NCI-H2171 (cell line): ENCODE data around the gene MEIS2.

ENCODE experiments used
- DNase-seq: peaks from one replicate; lab custom pipeline; 2025; lab: John Stamatoyannopoulos, UW

Gene MEIS2

DNA sequence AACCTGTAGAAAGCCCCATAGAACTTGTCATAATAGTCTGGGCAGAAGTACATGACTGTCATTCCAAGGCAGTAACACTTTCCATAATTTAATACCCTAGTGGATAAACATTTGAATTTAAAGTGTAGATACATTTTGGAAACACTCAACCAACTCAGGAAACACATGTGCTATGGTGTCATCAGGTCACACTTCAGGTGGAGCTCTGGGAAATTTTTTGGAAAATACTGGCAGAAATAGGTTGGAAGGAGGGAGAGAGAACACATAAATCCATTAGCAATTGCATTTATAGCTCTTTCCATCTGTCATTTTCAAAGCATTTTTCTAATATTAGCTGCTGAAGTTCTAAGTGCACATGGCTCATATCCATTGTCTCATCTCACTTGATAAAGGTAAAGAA lies 135.7 kb downstream of the MEIS2 start:
- no peak for DNase-seq

DNA sequence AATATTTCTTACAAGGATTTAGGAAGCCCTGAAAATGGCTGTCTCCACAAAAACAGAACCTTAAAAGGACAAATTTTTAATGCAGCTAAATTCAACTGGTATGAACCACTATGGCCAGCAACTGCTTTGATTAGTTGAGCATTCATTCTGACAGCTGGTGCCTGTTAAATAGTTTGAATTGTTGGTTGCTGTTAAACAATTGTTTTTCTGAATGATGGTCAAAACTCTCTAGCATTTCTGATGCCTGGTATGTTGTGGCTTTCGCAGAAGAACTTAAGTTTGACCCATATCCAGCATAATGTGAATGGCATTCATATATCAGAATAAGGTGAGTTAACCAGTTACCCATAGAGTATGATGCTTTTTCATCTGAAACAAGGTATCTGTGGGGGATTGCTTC lies 138.4 kb downstream of the MEIS2 start:
- DNase-seq = no peak

DNA sequence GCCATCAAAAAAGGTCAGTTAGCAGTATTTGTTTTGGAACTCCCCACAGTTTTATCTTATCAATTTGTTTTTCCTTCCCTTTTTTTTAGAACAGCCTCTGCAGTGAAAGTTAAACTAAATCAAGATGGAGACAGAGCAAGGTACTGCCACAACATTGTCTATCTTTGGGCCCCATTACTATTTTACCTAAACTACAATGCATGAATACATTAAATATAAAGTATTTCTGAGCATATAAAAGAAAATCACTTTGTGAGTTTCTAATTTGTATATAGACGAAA lies 139.5 kb downstream of the MEIS2 start:
- no peak for DNase-seq

DNA sequence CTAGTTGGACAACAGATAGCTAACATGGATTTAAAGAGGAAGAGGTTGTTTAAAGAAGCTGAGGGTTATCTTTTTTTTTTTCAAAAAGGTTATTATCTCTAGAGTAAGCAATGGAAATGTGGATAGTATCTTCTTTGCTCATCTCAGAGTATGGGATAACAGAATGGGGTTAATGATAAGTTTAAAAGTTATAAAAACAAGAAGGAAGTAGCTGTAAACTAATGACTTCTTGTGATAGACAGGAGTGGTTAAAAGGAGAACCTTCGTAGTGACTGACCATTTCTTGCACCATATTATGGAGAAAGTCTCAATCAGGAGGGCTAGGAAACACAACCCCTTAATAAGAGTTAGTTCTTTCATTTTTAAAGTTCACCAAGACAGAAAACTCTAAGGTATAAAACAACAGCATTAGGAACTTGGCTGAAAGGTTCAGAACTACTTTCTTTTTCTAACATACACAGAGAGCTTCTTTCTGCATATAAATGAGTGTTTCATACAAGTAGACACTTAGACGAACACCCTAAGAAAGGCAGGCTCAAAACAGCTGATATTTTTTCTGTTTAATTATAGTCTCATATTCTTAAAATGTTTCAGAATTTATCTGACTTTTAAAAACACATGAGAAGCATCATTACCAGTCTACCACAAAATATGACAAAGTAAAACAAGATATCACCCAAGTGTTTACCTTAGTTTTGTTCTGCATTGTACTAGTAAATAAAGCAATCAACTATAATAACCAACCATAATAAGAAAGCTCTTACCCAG lies 140.0 kb downstream of the MEIS2 start:
- DNase-seq = no peak

DNA sequence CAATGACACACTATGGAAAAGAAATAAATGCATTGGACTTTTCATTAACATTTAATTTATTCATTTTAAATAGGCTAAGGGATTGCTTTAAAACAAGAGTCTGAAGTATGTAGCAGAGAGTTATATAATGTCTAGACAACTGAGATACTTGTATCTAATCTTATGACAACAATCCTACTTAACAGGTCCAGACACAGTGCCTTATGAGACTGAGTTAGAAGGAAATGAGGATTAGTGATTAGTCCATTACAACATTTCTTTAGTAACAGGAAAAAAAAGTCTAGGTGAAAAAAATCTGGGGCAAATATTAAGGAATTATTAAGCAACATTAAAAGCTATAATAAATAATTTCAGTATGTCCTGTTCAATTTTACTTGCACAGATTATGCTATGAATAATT lies 140.6 kb downstream of the MEIS2 start:
- no peak for DNase-seq

DNA sequence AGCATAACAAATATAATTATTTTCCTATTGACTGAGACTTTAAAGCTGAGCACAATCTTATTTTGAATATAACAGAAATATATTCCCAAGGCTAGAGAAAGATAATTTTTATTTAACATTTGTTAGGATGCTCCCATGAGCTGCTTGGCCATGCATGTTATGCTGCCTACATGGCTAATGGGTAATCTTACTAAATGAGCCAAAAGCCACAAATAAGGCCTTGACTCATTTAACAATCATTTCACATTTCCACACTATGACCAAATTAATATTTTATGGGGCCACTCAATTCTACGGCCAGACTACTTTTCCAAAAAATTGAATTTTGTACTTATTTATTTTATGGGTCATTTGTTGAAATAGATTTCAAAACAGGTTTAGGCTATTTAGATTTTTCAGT lies 141.7 kb downstream of the MEIS2 start:
- no peak for DNase-seq

DNA sequence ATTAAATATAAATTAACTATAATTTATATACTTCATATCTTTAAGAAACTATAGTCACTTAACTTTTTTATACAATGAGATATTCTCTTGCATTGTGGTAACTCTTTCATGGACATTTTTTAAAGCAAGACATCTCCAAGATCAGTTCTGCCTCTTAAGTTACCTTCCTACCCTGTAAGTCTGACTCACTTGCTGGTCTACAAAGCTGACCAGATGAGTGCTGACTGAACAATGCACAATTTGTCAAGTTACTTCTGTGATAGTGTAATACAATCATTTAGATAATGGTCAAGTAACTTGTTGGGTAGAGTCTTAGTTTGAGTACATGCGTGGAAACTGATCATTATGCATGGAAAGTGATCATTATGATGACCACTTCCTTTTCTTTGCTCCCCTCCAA lies 145.9 kb downstream of the MEIS2 start:
- no peak for DNase-seq

DNA sequence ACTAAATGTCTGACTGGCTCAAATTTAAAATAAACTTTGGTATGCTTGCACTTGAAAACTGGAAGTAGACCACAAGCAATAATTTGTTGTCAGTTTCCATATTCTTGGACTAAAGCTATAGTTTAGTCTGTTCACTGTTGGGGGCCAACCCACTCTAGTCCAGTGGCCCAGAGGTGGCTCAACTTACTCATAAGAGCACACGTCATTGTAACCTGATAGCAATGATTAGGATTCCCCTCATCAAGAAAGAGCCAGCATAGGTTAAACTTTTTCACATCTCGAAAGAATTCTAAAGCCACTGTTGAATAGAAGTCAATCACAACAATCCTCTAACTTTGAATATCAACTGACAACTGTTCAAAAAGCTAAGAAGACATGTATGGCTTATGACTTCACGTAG lies 147.0 kb downstream of the MEIS2 start:
- no peak for DNase-seq

DNA sequence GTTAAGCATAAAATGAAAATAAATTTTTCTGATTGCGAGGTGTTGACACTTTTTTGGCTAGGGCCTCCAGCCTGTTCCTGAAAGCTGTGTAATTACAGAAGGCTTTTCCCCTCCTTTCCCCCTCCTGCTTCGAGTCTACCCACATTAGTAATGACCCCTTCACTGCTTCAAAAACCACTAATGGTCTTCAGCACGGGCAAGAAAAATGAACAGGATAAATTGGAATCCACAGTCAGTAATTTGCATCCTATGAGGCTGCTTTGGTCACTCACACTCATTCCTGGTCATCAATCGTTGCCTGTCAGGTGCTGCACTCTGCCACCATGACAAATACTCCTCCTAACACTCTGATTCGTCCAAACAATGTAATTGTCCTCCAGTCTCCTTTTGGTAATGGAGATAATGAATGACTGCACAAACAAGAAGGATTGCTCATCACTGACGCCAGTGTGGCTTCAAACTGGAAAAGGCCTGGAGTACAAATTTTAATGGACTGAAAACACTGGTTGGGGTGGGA lies 148.6 kb downstream of the MEIS2 start:
- DNase-seq = no peak

DNA sequence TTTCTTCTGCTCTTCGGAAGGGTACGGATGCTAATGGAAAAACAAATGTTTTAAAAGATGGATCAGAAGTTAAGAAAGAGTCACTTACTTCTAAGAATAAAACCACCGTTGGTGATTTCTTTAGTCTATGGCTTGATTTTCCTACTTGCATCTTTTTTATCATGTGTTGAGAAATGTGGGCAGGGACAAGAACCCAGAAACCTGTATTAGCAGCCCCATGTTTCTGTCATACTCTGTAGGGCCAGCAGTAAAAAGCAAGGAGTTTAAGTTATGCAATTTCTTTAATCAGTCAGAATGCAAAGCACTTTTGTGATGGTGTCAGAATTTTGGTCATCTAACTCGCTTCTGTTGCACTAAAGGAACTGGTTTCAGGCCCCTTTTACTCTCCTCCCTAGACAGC lies 150.0 kb downstream of the MEIS2 start:
- no peak for DNase-seq

DNA sequence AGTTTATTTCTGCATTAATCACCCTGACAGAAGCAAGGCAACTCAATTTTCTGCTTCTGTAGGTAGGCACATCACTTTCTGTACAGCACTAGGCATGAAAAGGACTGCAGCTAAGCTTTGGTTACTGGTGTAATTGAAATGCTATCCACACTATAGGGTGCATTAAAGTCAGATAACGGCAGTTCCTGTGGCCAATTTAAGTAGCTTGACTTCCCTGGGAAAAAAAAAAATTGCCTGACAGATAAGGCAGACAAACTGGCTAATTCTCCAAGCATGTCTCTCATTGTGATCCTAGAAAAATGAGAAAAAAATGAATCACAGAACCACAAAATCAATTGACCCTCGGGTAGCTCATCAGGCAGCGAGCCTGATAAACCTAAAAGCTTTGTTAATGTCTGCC lies 151.4 kb downstream of the MEIS2 start:
- DNase-seq = no peak

DNA sequence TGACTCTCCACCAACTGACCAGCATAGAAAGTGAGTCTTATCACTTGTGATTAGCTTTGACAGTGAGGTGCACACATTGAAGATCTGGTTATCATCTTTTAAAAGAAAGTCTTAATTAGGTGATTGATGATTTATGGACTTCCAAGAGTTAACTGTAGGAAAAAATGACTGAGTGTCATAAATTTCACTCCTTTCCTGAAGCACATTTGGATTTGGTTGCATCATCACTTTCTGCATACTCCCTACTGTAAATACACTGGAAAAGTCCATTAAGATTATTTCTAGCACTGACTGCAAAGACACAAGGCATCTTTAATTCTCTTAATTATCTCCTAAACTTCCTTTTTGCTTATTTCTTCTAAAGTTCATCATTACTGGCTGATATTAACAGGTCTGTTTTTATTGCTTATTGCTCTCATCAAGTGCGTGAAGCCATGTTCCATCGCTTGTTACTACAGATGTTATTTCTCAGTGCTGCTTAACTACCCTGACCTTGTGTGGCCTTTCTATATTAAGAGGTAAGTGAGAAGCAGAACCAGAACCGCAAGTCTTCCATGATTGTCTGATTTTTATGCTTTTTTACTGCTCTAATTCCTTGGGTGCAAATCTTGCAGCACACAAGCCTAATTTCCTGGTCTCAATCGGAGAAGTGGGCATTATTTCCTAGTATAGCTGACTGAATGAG lies 153.2 kb downstream of the MEIS2 start:
- DNase-seq = no peak

DNA sequence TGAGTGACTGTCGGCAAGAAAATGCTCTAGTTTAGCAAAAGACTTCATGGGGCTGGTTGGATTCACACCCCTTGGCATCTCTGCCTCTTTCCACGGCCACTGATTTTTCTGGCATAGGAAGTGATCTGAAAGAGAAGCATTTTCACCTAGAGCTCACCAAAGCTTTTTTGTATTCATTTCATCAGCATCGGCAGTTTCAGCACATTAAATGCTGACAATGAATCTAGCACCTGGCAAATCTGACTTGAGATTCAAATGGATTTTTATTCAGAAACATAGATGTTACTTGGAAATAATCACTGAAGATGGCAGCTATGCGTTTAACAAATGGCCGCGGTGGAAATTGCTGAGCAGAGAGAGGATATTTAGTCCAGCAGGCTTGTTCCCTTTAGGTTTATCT lies 155.9 kb downstream of the MEIS2 start:
- DNase-seq = no peak

DNA sequence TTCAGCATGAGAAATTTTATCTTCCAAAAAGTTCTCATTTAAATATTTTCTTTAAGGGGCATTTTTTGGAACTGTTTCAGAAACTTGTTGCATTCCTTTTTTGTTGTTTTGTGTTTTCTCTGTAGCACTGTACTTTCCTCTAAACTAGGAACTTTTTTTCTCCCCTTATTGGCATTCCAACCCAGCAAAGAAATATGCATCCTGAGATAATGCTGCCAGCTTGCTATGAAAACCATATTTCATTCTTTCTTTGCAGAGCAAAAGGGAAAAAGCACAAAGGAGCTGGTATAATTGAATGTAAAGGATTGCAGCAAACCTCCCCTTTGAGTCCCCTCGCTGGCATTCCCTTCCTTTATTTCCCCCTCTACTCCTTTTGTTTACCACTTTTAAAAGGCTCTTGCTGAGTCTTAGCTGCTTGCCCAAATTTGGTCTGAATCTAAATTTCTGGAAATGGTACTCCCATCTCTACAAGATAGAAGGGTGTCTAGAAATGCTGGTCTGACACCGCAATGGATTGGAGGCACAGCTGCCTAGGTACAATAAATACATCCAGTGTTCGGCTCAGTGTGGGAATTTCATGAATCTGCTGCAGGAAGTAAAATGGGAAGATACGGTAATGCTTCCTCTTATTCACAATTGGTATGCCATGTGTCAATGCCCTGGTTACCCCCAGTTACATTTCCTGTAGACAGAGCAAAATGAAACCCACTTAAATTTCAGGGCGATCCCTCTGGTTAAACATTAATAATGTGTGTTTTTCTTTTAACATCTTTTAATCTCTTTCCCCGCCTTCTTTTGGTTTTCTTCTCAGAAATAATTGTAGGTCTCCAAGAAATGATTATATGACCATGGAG lies 156.6 kb downstream of the MEIS2 start:
- DNase-seq = no peak

DNA sequence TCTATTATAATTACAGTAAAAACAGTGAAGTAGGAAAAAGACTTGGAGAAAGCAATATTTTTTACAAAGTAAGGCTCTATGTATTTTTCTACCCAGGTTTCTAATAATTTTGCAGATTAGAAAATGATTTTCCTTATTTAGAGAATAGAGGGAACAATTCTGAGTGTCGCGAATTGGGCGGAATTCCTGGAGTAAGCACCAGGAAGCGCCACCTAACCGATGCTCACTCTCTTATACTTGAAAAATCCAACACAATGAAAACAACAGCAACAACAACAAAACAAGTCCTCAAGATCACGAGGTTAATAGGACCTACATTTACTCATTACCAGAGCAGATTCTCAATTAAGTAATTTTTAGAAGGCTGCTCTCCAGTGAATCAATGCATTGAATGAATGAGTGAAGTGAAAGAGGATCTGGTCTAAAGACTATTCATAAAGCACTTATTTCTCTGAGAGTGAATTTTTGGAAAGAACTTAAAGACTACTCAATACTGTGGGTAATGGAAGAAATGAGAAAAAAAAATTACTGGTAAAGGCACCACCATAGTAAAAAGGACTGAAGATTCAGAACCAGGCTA lies 158.0 kb downstream of the MEIS2 start:
- no peak for DNase-seq

DNA sequence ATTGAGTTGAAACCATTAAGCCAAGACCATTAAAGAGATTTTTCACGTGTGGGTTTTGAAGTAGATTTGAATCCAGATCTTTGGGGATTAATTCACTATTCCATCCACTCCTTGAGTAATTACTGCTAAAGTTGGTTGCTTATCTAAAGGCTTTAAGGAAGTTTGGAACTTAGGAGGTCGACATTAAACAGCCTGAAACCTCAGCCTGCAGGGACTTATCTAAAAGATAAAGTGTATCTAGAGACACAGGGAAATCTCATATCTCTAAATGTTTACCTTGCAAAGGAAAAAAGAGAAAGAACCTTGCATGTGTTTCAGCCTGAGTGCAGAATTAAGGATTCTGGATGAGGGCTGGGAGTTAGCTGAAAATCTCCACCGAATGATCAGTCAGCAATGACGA lies 158.6 kb downstream of the MEIS2 start:
- DNase-seq = no peak

DNA sequence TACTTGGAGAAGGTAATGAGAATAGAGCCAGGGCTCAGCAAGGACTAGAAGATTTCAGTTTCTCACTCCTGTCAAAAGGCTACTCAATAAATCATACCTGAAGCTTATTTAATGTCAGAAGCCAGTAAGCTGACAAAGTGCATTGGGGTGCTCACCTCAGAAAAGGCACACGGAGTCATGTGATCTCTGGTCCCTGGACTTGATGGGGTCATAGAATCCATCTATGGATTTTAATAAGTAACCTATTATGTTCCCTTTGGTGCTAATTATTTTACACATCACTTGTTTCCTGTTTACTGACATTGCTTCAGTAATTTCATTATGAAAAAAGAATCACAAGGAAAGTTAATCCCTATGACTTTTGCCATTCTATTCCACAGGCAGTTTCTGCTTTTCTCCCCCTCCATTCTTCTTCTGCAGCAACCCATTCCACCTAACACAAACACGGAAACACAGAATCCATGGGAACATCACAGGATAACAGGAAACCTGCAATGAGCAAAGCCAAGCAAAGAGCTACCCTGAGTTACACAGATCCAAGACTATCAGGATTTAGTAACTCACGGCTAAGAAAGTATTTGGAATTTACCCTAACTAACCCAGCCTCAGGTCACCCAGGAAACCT lies 159.6 kb downstream of the MEIS2 start:
- DNase-seq = no peak

DNA sequence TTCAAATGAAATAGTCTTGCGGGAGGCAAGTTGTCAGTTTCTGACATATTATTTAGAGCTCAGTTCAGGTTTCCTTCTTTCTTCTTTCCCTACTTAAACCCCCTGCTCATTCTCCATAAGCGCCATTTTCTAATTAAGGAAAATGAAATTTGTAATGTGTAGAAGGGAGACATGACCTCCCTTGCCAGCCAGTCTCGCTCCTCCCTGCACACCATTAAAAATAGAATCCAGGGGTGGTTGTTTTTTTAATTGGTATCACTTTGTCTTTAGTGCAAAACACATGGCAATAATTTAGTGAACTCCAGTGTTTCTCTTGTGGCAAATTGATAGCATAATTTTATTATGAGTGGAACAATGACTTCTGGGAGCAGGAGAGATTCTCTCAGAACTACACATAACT lies 160.1 kb downstream of the MEIS2 start:
- no peak for DNase-seq

DNA sequence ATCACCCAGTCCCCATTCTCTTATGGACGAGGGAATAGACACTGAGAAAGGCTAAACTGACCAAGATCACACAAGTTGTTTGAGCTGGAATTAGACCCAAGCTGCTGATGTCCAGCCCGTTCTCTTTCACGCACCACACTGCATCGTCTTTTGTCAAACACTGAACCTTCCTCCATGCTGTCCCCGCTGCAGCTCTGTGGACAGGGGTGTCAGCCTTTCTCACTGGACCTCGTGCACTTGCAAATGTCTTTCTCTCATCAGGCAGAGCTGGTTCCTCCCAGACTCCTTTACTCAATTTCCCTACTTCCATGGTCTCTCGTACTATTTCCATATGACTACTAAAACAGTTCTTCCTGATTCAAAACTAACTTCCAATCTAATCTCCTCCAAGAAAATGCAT lies 161.6 kb downstream of the MEIS2 start:
- DNase-seq = no peak

DNA sequence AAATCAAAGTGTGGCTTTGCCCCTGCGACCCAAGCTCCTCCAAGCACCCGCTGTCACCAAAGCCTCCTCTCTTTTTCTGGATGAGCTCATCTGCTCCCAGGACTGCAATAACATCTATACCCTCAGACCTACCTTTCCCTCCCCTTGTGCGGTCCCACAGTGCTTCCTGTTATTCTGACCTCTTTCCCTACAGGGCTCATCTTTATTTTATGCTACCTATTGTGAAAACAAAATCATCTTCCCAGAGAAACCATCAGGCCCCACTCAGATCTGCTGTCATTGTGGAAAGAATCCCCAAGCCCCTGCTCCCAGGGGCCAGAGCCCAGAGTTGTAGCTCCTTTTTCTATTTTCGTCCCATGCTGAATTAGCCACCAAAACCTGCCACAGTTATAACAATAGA lies 162.2 kb downstream of the MEIS2 start:
- no peak for DNase-seq

DNA sequence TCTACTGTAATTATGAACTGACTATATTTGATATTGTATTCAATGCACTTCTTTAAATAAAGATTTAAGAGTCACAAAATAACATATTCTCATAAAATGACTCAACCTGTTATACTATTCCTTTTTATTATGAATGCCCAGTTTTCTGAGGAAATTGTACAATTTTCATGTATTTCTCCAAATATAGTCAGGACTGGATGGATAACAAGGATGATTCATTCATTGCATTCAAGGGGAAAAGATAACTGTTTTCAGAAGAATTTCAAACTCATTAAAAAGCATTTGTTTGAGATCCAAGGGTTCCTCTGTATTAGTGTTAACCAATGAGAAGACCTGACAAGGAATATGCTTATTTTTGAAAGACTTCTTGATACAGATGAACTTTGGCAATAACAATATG lies 163.7 kb downstream of the MEIS2 start:
- no peak for DNase-seq
